Thoracic aorta (tissue), 2 donors: ENCODE data around the gene HDAC9. TPM values are rescaled to one million over a fixed set of nuclear protein-coding genes. Genes with fewer than 3 reads are reported as not detected.

ENCODE experiments used
- ATAC-seq: fragments of 150-250 bp; one replicate; pipeline ENCODE4 v1.8.0; 2017; ENCODE audit warnings: low read depth; ENCODE audit not compliant: insufficient number of reproducible peaks, low FRiP score
- DNase-seq: peaks from one replicate; pipeline ENCODE4 v3.0.0-alpha.2; 2020; ENCODE audit warnings: low spot score
- H3K27ac ChIP-seq, 2 donors: fragments of 200-600 bp; sonication (generic); 1 replicate in 1 of 2; 2 replicates in 1 of 2; pipeline ENCODE4 v1.5.1; 2016; ENCODE audit warnings: mild to moderate bottlenecking in 2 of 2, moderate library complexity in 2 of 2
- H3K27me3 ChIP-seq: fragments of 200-600 bp; sonication (generic); replicated peaks from 2 replicates; pipeline ENCODE4 v1.6.0; 2016; ENCODE audit warnings: mild to moderate bottlenecking; ENCODE audit not compliant: insufficient read depth
- H3K36me3 ChIP-seq: fragments of 200-600 bp; sonication (generic); one replicate; pipeline ENCODE4 v1.5.1; 2016
- H3K4me1 ChIP-seq, 2 donors: fragments of 200-600 bp; sonication (generic); 1 replicate in 1 of 2; 2 replicates in 1 of 2; pipeline versions ENCODE4 v1.5.1 to v1.6.0; 2016; ENCODE audit warnings: low read depth in 2 of 2, mild to moderate bottlenecking in 1 of 2; ENCODE audit not compliant: control insufficient read depth in 1 of 2
- H3K4me3 ChIP-seq: fragments of 200-600 bp; sonication (generic); 2 replicates; pipeline ENCODE4 v1.5.1; 2016; ENCODE audit warnings: mild to moderate bottlenecking
- H3K9me3 ChIP-seq: fragments of 200-600 bp; sonication (generic); 2 replicates; pipeline ENCODE4 v1.5.1; 2016
- CTCF ChIP-seq: fragments of 200-600 bp; sonication (generic); IDR thresholded peaks from one replicate; pipeline ENCODE4 v1.5.1; 2019; ENCODE audit warnings: antibody characterized with exemption
- total RNA-seq, 2 donors: library from RNA; depleted of rRNA; stranded (reverse); fragments of >200 nt; gene quantifications; one replicate each; pipeline versions ENCODE4 v1.1.0 to v1.2.3, GENCODE V29; 2016

HDAC9 gene
- total RNA-seq, 2 donors from 2014 or later, result 64.1 to 81.6 TPM

- ATAC-seq (no peak), DNase-seq (no peak)
- Histone ChIP-seq H3K4me1 (peaks cover 6 to 36% of the 10 kb centered on the region in 2 donors), H3K36me3 (no peaks in the 10 kb centered on the region), H3K27ac (no peak overlapping the region), H3K27me3 (no peaks in the 10 kb centered on the region), H3K9me3 (no peaks in the 10 kb centered on the region), H3K4me3 (no peak overlapping the region)
- no peak for TF ChIP-seq CTCF
Observed at GRCh38 chr7:18491871-18492270, 3.7 kb upstream of the HDAC9 start.

- H3K27me3 ChIP-seq, result no peaks in the 10 kb centered on the region
- H3K36me3 ChIP-seq, result no peaks in the 10 kb centered on the region
- peak overlapping the region; percentile 73 for H3K4me3 ChIP-seq
- no peaks in the 10 kb centered on the region for H3K9me3 ChIP-seq
- H3K4me1 ChIP-seq, result peaks cover 18 to 42% of the 10 kb centered on the region in 2 donors
- no peak for TF ChIP-seq CTCF
- no peak for DNase-seq
- no peak for ATAC-seq
- peak overlapping the region; percentile 66 to 83 for H3K27ac ChIP-seq
Observed at GRCh38 chr7:18494406-18494805, 1.1 kb upstream of the HDAC9 start.

- DNase-seq, result no peak
- Histone ChIP-seq H3K4me3 (peak overlapping the region; percentile 73), H3K9me3 (no peaks in the 10 kb centered on the region), H3K36me3 (no peaks in the 10 kb centered on the region), H3K27me3 (no peaks in the 10 kb centered on the region), H3K27ac (peak overlapping the region; percentile 66 to 83), H3K4me1 (peaks cover 22 to 47% of the 10 kb centered on the region in 2 donors)
- TF ChIP-seq CTCF, result no peak
- no peak for ATAC-seq
Observed at GRCh38 chr7:18494821-18495408, 634 bp upstream of the HDAC9 start.

GRCh38 chr7:18496341-18496700 lies 772 bp downstream of the HDAC9 start:
- no peaks in the 10 kb centered on the region for H3K27me3 ChIP-seq
- no peaks in the 10 kb centered on the region for H3K36me3 ChIP-seq
- TF ChIP-seq CTCF, result no peak
- H3K9me3 ChIP-seq, result no peaks in the 10 kb centered on the region
- peaks cover 29 to 61% of the 10 kb centered on the region in 2 donors for H3K4me1 ChIP-seq
- DNase-seq (no peak), ATAC-seq (no peak)
- peak overlapping the region; percentile 66 to 83 for H3K27ac ChIP-seq
- peak overlapping the region; percentile 73 for H3K4me3 ChIP-seq

- H3K27me3 ChIP-seq, result no peaks in the 10 kb centered on the region
- peaks cover 30 to 67% of the 10 kb centered on the region in 2 donors for H3K4me1 ChIP-seq
- DNase-seq, result no peak
- no peaks in the 10 kb centered on the region for H3K36me3 ChIP-seq
- ATAC-seq, result no peak
- H3K9me3 ChIP-seq, result no peaks in the 10 kb centered on the region
- H3K27ac ChIP-seq, result peak overlapping the region; percentile 66 to 83
- TF ChIP-seq CTCF, result no peak
- H3K4me3 ChIP-seq, result peak overlapping the region; percentile 73
Observed at GRCh38 chr7:18497082-18497481, 1.5 kb downstream of the HDAC9 start.
